HepG2 (cell line): ENCODE measurements around the gene GABRR2. TPM values are rescaled to one million over a fixed set of nuclear protein-coding genes. Genes with fewer than 3 reads are reported as not detected.

Source experiments
- ATF7-NPFF ChIP-seq: sonication (generic); formaldehyde crosslinking; IDR thresholded peaks from 2 replicates; pipeline ENCODE4 v1.8.1; 2023; ENCODE audit warnings: mild to moderate bottlenecking, low read depth, missing genetic modification reagents, moderate library complexity
- CCAR2 ChIP-seq: fragments of 200-400 bp; formaldehyde crosslinking; optimal IDR thresholded peaks from 2 replicates; pipeline ENCODE3; 2018; ENCODE audit warnings: low read depth, mild to moderate bottlenecking, low read length, moderate library complexity
- KAT7 ChIP-seq: IDR thresholded peaks from 2 replicates; pipeline ENCODE4 v1.6.1; 2018; ENCODE audit warnings: borderline replicate concordance, missing compliant biosample characterization
- KDM4B ChIP-seq: sonication (generic); formaldehyde crosslinking; IDR thresholded peaks from 2 replicates; pipeline ENCODE4 v1.4.0; 2020; ENCODE audit warnings: missing genetic modification reagents
- MEF2D ChIP-seq: sonication (generic); formaldehyde crosslinking; IDR thresholded peaks from 2 replicates; pipeline ENCODE4 v1.5.1; 2020; ENCODE audit warnings: mild to moderate bottlenecking, missing genetic modification reagents
- MIER2 ChIP-seq: IDR thresholded peaks from 2 replicates; pipeline ENCODE4 v1.6.1; 2016; ENCODE audit warnings: missing biosample characterization, missing genetic modification reagents
- NCOA1 ChIP-seq: sonication (generic); formaldehyde crosslinking; IDR thresholded peaks from 2 replicates; pipeline ENCODE4 v1.9.0; 2021; ENCODE audit warnings: missing genetic modification reagents
- NFE2L1 ChIP-seq: sonication (generic); formaldehyde crosslinking; IDR thresholded peaks from 2 replicates; pipeline ENCODE4 v1.4.0; 2020; ENCODE audit warnings: missing genetic modification reagents, mild to moderate bottlenecking, borderline replicate concordance
- PAF1 ChIP-seq: IDR thresholded peaks from 2 replicates; pipeline ENCODE4 v1.6.1; 2016; ENCODE audit warnings: missing genetic modification reagents, missing compliant biosample characterization
- PHF5A ChIP-seq: IDR thresholded peaks from one replicate; pipeline ENCODE4 v1.6.1; 2018; ENCODE audit warnings: low read depth, missing genetic modification reagents; ENCODE audit not compliant: unreplicated experiment
- POLR2G ChIP-seq: fragments of 200-400 bp; formaldehyde crosslinking; IDR thresholded peaks from 2 replicates; pipeline ENCODE4 v1.6.1; 2018; ENCODE audit warnings: mild to moderate bottlenecking, low read depth, low read length, moderate library complexity
- PRMT3 ChIP-seq: sonication (generic); formaldehyde crosslinking; IDR thresholded peaks from 2 replicates; pipeline ENCODE4 v1.8.1; 2022; ENCODE audit warnings: low read depth, mild to moderate bottlenecking, moderate library complexity, missing genetic modification reagents, borderline replicate concordance
- RBM22 ChIP-seq: fragments of 200-400 bp; formaldehyde crosslinking; optimal IDR thresholded peaks from 2 replicates; pipeline ENCODE3; 2017; ENCODE audit warnings: mild to moderate bottlenecking, low read length, moderate library complexity
- RFX5 ChIP-seq: IDR thresholded peaks from 2 replicates; pipeline ENCODE4 v1.6.1; 2011; ENCODE audit warnings: low read depth, low read length, improper control_type of control experiment
- TAF15 ChIP-seq: fragments of 200-400 bp; formaldehyde crosslinking; IDR thresholded peaks from one replicate; pipeline ENCODE4 v1.6.1; 2018; ENCODE audit warnings: mild to moderate bottlenecking, low read depth, low read length; ENCODE audit not compliant: poor library complexity, severe bottlenecking
- ZNF296 ChIP-seq: sonication (generic); formaldehyde crosslinking; conservative IDR thresholded peaks from 2 replicates; pipeline ENCODE4 v1.5.0; 2020; ENCODE audit warnings: mild to moderate bottlenecking, missing genetic modification reagents
- ZNF331 ChIP-seq: sonication (generic); formaldehyde crosslinking; IDR thresholded peaks from 2 replicates; pipeline ENCODE4 v1.4.0; 2020; ENCODE audit warnings: missing genetic modification reagents
- ZNF335 ChIP-seq: sonication (generic); formaldehyde crosslinking; IDR thresholded peaks from 2 replicates; pipeline ENCODE4 v1.4.0; 2020; ENCODE audit warnings: missing genetic modification reagents
- ZNF552 ChIP-seq: sonication (generic); formaldehyde crosslinking; IDR thresholded peaks from 2 replicates; pipeline ENCODE4 v1.9.0; 2022; ENCODE audit warnings: missing genetic modification reagents, mild to moderate bottlenecking, borderline replicate concordance
- ZNF605 ChIP-seq: sonication (generic); formaldehyde crosslinking; IDR thresholded peaks from 2 replicates; pipeline ENCODE4 v1.8.0; 2022; ENCODE audit warnings: mild to moderate bottlenecking, missing genetic modification reagents
- ZNF678 ChIP-seq: sonication (generic); formaldehyde crosslinking; IDR thresholded peaks from 2 replicates; pipeline ENCODE4 v1.4.0; 2020; ENCODE audit warnings: mild to moderate bottlenecking, missing genetic modification reagents
- ZNF788 ChIP-seq: sonication (generic); formaldehyde crosslinking; IDR thresholded peaks from 2 replicates; pipeline ENCODE4 v1.5.0; 2020; ENCODE audit warnings: mild to moderate bottlenecking, missing genetic modification reagents, borderline replicate concordance
- polyA plus RNA-seq, 8 experiments: library from polyadenylated mRNA; depleted of rRNA in 3 of 8; stranded (reverse) in 7 of 8; unstranded in 1 of 8; fragments of >200 nt; fragmentation: Illumina TruSeq in 4 of 8; extraction: Trizol in 4 of 8; gene quantifications; 2 replicates each; pipeline versions ENCODE4 v1.2.1 to v1.2.3, GENCODE V29; 2011 to 2016; ENCODE audit warnings: low read depth in 4 of 8, missing spikeins in 1 of 8, mixed read lengths in 1 of 8; ENCODE audit not compliant: insufficient read depth in 1 of 8
- total RNA-seq, 5 experiments: library from RNA; depleted of rRNA; stranded (reverse); fragments of >200 nt; fragmentation: Illumina TruSeq; extraction: Trizol; gene quantifications; 2 replicates each; pipeline ENCODE4 v1.2.3, GENCODE V29; 2016; ENCODE audit warnings: low read depth in 1 of 5
- TF ChIP-seq, protein P1 (sequence below): IDR thresholded peaks from 2 replicates; pipeline ENCODE4 v1.6.1; 2016; ENCODE audit warnings: low read depth
- TF ChIP-seq, protein P2 (sequence below): sonication (generic); formaldehyde crosslinking; IDR thresholded peaks from 2 replicates; pipeline ENCODE4 v1.5.1; 2020; ENCODE audit warnings: mild to moderate bottlenecking, missing genetic modification reagents, borderline replicate concordance

GABRR2 gene
- total and polyA plus RNA-seq, 2 of the 13 experiments (the other 11 are each of a cell fraction or from before 2014, with no cell fraction given), result 0.13 TPM; not detected in 1

DNA sequence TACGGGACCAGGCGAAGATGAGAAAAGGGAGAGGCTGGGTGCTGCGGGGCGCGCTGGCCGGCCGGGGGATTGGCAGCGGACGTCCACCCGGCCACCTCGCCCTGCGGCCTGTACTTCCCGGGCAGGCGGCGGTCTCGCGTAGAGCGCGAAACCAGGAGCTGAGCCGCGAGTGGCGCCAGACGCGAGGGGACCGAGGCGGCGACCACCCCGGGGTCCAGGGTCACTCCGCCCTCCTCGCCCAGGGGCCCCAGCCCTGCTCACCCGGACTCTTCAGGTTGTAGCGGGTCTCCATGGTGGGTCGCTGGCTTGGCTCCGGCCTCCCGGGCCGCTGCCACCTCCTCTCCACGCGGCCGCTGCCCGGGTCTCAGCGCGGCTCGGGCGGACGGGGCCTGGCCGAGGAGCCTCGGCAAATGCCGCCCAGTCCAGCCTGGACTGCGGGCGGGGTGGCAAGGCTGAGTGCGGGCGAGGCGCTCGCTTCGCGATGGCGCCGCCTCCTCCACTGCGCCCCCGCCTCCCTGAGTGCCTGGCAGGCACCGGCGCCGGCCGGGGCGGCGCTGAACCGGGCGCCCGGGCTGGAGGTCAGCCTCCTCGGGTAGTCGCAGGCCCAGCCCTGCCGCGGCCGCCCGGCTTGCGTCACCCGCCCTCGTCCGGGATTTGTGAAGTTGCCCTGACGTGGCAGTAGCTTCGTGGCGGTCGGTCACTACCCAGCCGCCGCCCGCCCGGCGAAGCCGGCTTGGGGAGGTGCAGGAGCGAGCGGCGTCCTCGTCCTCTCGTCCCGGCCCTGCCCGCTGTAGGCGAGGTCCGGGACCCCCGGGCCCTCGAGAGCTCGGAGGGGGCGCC, 37.4 kb upstream of the GABRR2 start, which contains the start of gene UBE2J1 (continued):
- TF ChIP-seq KAT7 (CRISPR knock-in tag) (peak; percentile 78; the same call in 1 of the 2 replicates), ZNF331 (CRISPR knock-in tag) (peak; percentile 36; the same call in 1 of the 2 replicates), PRMT3 (CRISPR knock-in tag) (peak; percentile 62; the same call in 1 of the 2 replicates), CCAR2 (no peak), MIER2 (CRISPR knock-in tag) (no peak), KDM4B (0 out of 2 replicates have a peak, but pooled peaks have one; percentile 7), MEF2D (no peak), NFE2L1 (CRISPR knock-in tag) (no peak), NCOA1 (CRISPR knock-in tag) (no peak), ZNF335 (no peak), RFX5 (no peak; the same call in 1 of the 2 replicates), RBM22 (no peak), POLR2G (peak; percentile 90), PAF1 (no peak), ZNF605 (peak; percentile 66; the same call in 1 of the 2 replicates), ZNF678 (CRISPR knock-in tag) (peak; percentile 84; the same call in 1 of the 2 replicates), ATF7-NPFF (CRISPR knock-in tag) (peak; percentile 73), PHF5A (CRISPR knock-in tag) (no peak), ZNF552 (CRISPR knock-in tag) (peak; percentile 14), ZNF296 (CRISPR knock-in tag) (no peak), TAF15 (peak; percentile 67), ZNF788 (CRISPR knock-in tag) (peak; percentile 77)
- TF ChIP-seq, protein P1, sequence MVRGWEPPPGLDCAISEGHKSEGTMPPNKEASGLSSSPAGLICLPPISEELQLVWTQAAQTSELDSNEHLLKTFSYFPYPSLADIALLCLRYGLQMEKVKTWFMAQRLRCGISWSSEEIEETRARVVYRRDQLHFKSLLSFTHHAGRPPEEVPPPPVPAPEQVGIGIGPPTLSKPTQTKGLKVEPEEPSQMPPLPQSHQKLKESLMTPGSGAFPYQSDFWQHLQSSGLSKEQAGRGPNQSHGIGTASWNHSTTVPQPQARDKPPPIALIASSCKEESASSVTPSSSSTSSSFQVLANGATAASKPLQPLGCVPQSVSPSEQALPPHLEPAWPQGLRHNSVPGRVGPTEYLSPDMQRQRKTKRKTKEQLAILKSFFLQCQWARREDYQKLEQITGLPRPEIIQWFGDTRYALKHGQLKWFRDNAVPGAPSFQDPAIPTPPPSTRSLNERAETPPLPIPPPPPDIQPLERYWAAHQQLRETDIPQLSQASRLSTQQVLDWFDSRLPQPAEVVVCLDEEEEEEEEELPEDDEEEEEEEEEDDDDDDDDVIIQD (CRISPR knock-in tag), result no peak
- TF ChIP-seq, protein P2, sequence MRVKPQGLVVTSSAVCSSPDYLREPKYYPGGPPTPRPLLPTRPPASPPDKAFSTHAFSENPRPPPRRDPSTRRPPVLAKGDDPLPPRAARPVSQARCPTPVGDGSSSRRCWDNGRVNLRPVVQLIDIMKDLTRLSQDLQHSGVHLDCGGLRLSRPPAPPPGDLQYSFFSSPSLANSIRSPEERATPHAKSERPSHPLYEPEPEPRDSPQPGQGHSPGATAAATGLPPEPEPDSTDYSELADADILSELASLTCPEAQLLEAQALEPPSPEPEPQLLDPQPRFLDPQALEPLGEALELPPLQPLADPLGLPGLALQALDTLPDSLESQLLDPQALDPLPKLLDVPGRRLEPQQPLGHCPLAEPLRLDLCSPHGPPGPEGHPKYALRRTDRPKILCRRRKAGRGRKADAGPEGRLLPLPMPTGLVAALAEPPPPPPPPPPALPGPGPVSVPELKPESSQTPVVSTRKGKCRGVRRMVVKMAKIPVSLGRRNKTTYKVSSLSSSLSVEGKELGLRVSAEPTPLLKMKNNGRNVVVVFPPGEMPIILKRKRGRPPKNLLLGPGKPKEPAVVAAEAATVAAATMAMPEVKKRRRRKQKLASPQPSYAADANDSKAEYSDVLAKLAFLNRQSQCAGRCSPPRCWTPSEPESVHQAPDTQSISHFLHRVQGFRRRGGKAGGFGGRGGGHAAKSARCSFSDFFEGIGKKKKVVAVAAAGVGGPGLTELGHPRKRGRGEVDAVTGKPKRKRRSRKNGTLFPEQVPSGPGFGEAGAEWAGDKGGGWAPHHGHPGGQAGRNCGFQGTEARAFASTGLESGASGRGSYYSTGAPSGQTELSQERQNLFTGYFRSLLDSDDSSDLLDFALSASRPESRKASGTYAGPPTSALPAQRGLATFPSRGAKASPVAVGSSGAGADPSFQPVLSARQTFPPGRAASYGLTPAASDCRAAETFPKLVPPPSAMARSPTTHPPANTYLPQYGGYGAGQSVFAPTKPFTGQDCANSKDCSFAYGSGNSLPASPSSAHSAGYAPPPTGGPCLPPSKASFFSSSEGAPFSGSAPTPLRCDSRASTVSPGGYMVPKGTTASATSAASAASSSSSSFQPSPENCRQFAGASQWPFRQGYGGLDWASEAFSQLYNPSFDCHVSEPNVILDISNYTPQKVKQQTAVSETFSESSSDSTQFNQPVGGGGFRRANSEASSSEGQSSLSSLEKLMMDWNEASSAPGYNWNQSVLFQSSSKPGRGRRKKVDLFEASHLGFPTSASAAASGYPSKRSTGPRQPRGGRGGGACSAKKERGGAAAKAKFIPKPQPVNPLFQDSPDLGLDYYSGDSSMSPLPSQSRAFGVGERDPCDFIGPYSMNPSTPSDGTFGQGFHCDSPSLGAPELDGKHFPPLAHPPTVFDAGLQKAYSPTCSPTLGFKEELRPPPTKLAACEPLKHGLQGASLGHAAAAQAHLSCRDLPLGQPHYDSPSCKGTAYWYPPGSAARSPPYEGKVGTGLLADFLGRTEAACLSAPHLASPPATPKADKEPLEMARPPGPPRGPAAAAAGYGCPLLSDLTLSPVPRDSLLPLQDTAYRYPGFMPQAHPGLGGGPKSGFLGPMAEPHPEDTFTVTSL (CRISPR knock-in tag), result peak; percentile 37; the same call in 1 of the 2 replicates
